Effector CD4-positive, alpha-beta T cell (primary cell): ENCODE data around the gene CASK.
"Not testable (repeated sequence)": the region's sequence is repeated elsewhere in the genome, so short reads cannot be mapped to it uniquely, and the experiment has no call there.

Source experiments
- DNase-seq: peaks from one replicate; pipeline ENCODE4 v3.0.0-alpha.2; 2020

The CASK gene

GRCh38 chrX:41556958-41557357 lies 366.4 kb downstream of the CASK start:
- no peak for DNase-seq

GRCh38 chrX:41553688-41554087 lies 369.7 kb downstream of the CASK start:
- no peak for DNase-seq

GRCh38 chrX:41548411-41548810 lies 374.9 kb downstream of the CASK start:
- no peak for DNase-seq

GRCh38 chrX:41543668-41544067 lies 379.7 kb downstream of the CASK start:
- DNase-seq: no peak

- no peak for DNase-seq
Measured at GRCh38 chrX:41543025-41543424, 380.3 kb downstream of the CASK start.

- no peak for DNase-seq
Measured at GRCh38 chrX:41542536-41542935, 380.8 kb downstream of the CASK start.

GRCh38 chrX:41542135-41542534 lies 381.2 kb downstream of the CASK start:
- DNase-seq: no peak

- no peak for DNase-seq
Measured at GRCh38 chrX:41541386-41541785, 382.0 kb downstream of the CASK start.

- DNase-seq: no peak
Measured at GRCh38 chrX:41538707-41539106, 384.6 kb downstream of the CASK start.

GRCh38 chrX:41530085-41530484 lies 393.3 kb downstream of the CASK start:
- no peak for DNase-seq

GRCh38 chrX:41529221-41529620 lies 394.1 kb downstream of the CASK start:
- DNase-seq: no peak

- DNase-seq: no peak
Measured at GRCh38 chrX:41528784-41529183, 394.6 kb downstream of the CASK start.

- no peak for DNase-seq
Measured at GRCh38 chrX:41526925-41527324, 396.4 kb downstream of the CASK start.

- DNase-seq: no peak
Measured at GRCh38 chrX:41526271-41526670, 397.1 kb downstream of the CASK start.

- no peak for DNase-seq
Measured at GRCh38 chrX:41522671-41523070, 400.7 kb downstream of the CASK start.

GRCh38 chrX:41522081-41522480 lies 401.3 kb downstream of the CASK start:
- no peak for DNase-seq

- no peak for DNase-seq
Measured at GRCh38 chrX:41519468-41519867, 403.9 kb downstream of the CASK start.

GRCh38 chrX:41518841-41519220 lies 404.5 kb downstream of the CASK start:
- DNase-seq: no peak

- no peak for DNase-seq
Measured at GRCh38 chrX:41518127-41518840, 405.1 kb downstream of the CASK start.

GRCh38 chrX:41516999-41517765 lies 406.2 kb downstream of the CASK start:
- DNase-seq: no peak

GRCh38 chrX:41516456-41516855 lies 406.9 kb downstream of the CASK start:
- no peak for DNase-seq

GRCh38 chrX:41515376-41515775 lies 408.0 kb downstream of the CASK start:
- DNase-seq: no peak

GRCh38 chrX:41514179-41514578 lies 409.2 kb downstream of the CASK start:
- DNase-seq: no peak

- DNase-seq: not testable (repeated sequence)
Measured at GRCh38 chrX:41512853-41513252, 410.5 kb downstream of the CASK start.

GRCh38 chrX:41512394-41512793 lies 411.0 kb downstream of the CASK start:
- DNase-seq: no peak
